Activated naive CD8-positive, alpha-beta T cell treated with anti-CD3 and anti-CD28 coated beads, Interleukin-2, amount 50 U/mL, for 16 hours (primary cell): ENCODE data around the gene PTGDS.
"Not testable (repeated sequence)": the region's sequence is repeated elsewhere in the genome, so short reads cannot be mapped to it uniquely, and the experiment has no call there.

Experiments used
- DNase-seq: peaks from one replicate; pipeline ENCODE4 v3.0.0-alpha.2; 2020; ENCODE audit warnings: low read depth, low spot score

PTGDS gene

DNA sequence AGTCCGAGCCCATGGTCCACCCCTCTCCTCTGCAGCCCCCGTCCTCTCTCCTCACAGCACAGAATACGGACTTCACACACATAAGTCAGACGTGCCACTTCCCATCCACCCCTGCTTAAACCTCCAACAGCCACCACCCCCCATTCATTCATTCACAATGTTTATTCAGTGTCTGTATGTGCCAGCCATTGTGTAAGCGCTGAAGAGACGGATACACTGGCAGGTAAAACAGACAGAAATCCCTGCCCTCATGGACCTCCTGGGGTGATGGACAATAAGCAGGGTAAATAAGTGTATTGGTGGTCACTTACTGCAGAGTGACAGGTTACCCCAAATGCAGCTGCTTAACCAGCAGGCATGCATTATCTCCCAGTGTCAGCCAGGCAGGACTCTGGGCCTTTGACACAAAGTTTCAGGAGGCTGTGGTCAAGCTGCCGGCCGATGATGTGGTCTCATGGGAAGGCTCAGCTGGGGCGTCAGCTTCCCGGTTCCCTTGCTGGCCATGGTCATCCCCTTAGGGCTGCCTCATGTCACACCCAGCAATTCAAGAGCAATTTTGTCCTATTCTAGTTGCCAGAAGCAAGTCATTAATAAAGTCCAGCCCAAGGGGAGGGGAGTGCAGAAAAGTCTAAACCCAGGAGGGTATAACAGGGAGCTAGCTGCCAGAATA is 13.1 kb downstream of the PTGDS start:
- no peak for DNase-seq

DNA sequence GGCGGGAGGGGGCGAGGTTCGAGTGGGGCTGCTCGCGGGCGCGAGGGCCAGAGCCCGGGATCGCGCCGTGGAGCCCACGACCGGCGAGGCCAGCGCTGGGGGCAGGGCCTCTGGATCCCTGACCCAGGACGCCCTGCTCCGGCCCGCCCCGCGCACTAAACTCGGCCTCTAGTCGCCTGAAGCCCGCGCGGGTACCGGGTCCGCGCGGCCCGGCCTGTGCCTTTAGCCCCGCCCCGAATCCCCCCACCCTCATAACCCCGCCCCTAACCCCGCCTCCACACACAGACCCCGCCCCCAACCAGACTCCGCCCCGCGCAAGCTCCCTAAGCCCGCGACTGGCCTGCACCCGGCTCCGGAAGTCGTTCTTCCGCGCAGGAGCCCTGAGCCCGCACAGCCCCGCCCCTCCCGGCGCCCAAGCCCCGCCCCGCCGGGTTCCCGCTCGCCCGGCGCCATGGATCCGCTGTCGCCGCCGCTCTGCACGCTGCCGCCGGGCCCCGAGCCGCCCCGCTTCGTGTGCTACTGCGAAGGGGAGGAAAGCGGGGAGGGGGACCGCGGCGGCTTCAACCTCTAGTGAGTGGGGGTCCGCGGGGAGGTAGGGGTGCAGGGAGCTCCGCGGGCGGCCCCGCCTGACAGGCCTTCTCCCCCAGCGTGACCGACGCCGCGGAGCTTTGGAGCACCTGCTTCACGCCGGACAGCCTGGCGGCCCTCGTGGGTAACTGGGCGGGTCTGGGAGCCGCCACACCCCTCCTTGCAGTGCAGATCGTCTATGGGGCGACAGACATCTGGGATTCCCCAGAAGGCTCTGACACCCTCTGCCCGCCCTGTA is 14.9 kb downstream of the PTGDS start, which contains the start of gene PAXX:
Gene PAXX, plus strand, starts transcription at position 430 of the 826 bp plus-strand sequence. Its CDS starts 22 bp downstream, at position 452.
- peak; percentile 90 for DNase-seq

DNA sequence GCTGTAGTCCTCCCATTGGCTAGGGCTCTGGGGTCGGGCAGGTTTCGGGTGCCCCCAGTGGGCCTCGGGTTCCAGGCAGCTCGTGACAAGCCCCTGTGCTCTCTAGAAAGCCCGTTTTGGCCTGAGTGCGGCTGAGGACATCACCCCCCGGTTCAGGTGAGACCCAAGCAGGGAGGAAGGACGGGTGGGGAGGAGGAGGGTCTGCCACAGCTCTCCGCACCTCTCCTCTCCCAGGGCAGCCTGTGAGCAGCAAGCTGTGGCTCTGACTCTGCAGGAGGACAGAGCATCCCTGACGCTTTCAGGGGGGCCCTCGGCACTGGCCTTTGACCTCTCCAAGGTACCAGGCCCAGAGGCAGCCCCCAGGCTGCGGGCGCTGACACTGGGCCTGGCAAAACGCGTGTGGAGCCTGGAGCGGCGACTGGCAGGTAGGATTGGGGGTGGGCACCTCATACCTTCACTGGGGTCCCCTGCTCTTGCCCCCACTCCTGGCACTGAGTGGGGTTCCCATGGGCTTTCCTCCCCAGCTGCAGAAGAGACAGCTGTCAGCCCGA is 15.6 kb downstream of the PTGDS start:
- no peak for DNase-seq

DNA sequence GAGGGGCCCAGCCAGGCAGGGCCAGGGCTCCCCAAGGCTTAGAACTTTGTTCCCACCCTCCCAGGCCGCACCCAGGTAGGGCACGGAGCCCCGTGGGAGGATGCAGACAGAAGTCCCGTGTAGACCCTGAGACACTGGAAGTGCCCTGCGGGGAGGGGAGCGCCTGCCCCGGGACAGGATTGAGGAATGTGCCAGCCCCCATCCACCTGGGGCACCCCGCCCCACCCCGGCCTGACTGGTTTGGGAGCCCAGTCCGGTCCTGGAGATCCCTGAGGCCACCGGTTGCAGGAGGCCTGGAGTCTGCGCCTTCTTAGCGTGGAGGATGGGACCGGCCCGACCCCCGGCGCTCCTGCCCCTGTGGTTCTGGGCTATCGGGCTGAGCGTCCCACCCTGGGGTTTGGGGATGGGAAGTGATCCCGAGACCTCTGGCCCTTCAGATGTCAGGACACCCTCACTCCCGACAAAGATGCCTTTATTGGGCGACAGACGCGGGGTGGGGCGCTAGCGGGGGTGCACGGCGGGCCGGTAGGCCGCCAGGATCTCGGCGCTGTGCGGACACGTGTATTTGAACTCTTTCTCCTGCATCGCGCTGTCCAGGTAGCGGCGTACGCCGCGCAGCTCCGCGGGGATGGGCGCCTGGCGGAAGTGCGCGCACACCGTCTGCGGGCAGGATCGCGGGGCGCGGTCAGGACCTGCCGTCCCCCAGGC is 17.0 kb downstream of the PTGDS start:
- no peak for DNase-seq

DNA sequence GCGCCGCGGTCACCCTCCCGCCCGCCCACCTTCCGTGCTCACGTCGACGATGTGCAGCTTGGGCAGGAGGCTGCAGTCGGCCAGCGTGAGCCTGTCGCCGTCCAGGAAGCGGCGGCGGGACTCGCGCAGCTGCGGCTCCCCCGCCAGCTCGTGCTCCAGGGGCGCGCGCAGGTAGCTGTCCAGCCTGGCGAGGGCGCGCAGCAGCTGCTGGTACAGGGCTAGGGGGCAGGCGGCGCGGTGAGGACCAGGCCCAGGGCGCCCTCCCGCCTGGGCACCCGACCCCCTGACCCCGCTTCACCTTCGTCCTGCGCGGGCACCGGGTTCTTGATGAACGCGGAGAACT is 17.6 kb downstream of the PTGDS start:
- DNase-seq, result no peak

DNA sequence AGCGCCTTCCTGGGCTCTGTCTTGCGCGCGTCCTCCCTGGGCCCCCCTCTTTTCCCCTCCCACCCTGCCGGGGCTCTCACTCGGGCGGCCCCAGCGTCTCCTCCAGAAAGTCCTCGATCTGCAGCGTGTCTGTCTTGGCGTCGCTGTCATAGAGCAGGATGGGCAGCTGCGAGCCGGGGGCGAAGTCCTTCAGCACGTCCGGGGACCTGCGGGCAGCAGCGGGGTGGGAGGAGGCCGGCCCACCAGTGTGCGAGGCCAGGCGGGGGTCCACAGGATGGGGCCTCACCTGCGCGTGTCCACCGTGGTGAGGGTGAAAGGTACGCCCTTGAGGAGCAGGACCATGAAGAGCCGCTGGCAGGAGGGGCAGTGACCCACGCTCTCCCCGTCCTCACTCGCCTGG is 18.1 kb downstream of the PTGDS start:
- DNase-seq, result no peak

DNA sequence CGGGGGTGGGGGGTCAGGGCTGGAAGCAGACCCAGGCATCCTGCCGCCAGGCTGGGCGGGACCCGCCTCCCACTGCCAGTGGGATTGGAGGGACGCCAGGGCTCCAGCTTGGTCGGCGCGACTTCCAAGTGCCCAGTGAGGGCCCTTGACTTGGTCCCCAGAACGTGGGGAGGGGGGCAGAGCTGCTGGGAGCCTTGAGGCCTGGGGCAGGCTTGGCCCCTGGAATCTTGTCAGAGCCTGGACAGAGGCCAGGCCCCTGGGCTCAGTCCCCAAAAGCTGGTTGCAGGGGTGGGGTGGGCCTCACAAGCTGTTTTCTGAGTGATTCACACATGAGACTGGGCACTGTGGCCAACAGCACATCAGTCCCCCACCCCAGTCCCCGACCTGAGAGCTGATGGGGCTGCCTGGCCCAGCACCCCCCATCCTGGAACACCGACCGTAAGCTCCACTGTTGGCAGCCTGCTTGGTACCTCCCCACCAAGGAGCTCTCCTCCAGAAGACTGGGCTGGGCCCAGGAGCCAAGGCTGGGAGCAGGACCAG is 18.5 kb downstream of the PTGDS start:
- no peak for DNase-seq

DNA sequence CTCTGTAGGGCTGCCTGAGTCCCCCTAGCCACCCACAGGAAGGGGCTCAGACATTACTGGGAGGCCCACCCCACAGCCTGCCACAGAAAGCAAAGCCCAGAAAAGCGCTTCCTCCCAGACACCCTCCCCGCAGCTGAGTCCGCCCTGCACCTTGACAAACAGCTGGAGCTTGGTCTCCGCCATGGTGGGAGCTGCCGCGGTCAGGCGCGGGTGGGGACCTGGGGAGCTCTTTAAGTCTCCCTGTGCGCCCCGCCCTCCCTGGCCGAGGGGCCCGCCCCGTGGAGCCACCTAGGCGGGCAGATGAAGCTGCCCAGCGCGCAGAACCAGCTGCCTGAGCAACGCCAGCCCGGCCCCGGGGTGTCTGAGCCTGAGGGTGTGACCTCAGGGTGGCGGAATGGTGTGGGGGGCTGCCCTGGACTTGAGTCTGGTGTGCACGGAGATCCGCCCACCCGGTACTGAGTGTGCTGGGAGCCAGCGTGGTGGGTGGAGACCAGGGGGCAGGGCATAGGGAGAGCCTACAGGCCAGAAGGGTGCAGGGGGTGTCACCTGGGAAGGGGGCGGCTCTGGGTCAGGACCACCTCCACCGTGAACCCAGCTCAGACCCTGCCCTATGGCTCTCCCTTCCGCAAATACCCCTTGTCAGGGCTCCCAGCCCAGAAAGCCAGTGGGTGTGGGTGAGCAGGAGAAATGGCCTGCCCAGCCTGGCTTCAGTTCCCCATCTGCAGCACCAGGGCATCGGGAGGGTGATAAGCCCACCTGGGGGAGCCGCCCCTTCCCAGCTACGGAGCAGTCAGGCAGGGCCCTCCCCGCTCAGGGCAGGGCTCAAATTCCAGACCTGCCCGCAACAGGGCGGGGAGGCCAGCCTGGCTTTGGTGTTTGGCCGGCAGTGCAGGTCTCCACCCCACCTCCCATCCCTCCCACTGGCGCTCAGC is 19.3 kb downstream of the PTGDS start, which contains the start of gene CLIC3:
Gene CLIC3, minus strand, starts transcription at position 208 of the 932 bp plus-strand sequence. Its CDS starts 25 bp downstream, at position 183.
- DNase-seq, result no peak

DNA sequence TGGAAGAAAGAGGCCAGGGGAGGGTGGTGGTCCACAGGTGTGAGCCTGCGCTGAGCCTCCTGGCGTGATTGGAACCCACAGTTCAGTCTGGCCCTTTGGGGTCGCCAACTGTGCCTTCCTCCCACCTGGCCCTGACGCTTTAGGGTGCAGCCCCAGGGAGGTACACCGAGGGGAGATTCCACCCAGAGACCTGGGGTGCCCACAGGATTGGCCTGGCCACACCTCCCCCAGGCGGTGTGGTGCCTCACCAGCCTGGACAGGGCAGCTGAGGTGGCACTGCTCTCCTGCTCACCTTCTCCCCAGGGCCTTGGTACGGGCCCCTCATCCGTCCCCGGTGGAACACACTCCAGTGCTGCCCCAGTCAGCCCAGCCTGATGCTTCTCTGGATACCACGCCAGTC is 20.1 kb downstream of the PTGDS start:
- no peak for DNase-seq

DNA sequence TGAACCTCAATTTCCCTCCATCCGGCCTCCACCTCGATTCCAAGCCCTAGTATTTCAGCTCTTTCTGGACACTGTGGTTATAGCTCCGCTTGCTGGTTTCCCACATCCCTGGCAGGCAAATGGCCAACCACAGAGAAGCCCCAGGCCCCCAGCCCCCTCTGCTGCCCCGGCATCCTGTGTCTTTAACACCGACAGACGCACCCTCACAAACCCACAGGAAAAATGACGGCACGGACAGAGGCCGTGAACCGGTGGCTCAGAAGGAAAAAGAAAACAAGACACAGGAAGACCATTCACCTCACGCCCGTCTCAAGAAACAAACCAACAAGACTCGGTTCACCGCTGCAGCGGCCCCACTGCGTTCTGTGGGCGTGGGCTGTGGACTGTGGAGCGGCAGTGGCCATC is 20.5 kb downstream of the PTGDS start:
- DNase-seq, result no peak

DNA sequence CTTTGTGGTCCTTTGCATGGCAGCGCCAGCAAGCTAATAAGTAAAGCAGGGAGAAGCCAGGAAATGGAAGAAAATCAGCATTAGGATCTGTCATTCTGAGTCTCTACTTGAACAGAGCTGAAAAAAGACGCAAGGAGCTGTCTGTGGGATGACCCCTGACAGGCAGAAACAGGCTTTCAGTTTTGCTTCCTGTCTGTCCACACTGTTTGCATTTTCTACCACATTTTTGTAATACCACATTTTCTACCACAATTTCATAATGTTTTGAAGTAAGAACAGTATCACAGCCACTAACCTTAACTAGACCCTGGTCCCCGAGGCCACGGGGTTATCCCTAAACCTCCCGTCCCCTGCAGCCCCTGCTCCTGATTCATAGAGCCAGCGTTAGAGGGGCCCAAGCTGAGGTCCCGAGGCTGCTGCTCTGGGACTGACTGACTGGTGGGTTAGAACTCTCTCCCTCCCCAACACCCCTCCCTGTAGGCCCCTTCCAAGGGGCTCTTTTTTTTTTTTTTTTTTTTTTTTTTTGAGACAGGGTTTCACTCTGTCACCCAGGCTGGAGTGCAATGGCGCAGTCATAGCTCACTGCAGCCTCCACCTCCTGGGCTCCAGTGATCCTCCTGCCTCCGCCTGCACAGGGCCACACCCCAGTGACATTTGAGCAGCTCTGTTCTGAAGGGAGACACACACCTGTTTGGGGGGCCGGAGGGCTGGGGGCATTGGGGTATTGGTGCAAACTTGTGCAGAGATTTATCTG is 23.1 kb downstream of the PTGDS start:
- no peak for DNase-seq

DNA sequence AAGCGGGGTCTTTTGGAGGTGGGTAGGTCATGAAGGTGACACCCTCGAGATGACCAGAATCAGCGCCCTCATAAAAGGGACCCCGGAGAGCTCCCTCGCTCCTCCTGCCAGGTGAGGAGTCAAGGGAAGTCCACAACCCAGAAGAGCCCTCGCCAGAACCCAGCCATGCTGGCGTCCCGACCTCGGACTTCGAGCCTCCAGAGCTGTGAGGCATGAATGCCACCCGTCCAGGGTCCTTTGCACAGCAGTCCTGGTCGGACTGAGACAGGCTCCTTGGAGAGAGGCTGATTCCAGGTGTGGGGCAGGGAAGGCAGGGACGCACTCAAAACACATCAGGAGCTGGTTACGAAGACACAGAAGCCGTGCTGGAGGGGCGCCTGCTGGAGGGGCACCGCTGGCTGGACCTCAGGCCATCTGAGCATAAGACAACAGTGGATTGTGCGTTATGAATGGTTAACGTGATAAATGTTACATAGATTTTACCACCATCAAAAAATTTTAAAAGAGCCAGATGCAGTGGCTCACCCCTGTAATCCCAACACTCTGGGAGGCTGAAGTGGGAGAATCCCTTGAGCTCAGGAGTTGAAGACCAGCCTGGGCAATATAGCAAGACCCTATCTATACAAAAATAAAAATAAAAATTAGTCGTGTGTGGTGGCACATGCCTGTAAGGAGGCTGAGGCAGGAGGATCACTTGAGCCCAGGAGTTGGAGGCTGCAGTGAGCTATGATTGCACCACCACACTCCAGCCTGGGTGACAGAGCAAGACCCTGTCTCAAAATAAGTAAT is 24.7 kb downstream of the PTGDS start:
- no peak for DNase-seq

DNA sequence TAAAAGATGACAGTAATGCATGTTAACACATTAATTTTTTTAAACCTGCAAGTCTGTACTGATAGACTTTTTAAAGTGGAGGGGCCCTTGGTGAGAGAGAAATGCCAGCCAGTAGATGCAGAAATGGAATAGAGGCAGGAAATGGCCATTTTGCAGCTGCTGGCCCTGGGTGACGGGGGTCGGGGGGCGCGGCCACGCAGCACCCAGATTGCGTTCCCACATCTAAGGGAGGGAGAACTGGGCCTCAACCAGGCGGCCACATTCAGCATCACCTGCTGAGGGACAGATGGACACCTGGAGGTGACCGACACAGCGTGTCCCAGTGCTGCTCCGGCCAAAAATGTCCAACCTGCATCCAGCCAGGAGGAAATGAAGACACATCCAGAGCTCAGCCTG is 25.3 kb downstream of the PTGDS start:
- DNase-seq, result no peak

DNA sequence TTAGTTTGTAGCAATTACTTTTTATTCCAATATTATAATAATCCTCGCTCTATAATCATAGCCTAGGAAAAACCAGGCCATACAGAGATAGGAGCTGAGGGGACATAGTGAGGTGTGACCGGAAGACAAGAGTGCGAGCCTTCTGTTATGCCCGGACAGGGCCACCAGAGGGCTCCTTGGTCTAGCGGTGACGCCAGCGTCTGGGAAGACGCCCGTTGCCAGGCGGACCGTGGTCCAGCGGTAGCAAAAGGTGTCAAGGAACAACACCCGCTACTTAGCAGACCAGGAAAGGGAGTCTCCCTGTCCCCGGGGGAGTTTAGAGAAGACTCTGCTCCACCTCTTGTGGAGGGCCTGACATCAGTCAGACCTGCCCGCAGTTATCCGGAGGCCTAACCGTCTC is 27.0 kb downstream of the PTGDS start:
- DNase-seq, result not testable (repeated sequence)

DNA sequence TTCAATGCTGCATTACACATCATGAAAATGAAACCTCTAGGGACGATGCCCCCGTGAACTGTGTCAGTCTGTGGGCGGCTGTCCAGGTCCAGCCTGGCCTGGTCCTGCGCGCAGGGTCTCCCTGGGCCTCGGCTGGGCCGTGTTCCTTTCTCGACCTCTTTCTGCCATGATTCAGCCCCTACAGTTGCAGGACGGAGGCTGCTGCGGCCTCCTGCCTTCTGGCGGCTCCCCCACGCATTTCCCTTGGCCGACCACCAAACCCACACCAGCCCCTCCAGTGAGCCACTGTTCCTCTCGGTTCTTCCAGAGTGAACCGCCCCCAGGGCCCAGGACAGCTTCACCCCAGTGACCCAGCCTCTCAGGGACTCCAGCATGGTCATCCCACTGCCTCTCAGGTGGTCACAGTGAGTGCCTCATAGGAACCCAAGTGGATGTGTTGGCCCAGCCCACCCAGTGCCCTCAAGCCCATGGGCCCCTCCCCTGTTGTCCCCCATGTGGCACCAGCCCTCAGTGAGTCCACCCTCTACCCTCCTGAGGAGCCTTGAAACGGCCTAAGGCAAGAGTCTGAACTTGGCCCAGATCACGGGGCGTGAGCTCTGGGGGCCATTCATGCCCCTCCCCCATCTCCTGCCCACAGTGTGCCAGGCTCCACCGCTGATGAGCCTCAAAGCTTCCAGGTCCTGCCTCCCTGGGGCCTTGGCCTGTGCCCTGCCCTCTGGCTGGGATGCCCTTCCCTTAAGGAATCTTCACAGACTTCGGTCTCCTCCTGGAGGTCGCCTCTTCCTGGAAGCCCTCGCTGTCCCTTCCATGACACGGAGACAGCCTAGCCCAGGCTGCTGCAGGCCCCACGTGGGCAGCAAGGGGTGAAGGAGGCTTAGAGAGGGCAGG is 29.1 kb downstream of the PTGDS start:
- DNase-seq, result no peak

DNA sequence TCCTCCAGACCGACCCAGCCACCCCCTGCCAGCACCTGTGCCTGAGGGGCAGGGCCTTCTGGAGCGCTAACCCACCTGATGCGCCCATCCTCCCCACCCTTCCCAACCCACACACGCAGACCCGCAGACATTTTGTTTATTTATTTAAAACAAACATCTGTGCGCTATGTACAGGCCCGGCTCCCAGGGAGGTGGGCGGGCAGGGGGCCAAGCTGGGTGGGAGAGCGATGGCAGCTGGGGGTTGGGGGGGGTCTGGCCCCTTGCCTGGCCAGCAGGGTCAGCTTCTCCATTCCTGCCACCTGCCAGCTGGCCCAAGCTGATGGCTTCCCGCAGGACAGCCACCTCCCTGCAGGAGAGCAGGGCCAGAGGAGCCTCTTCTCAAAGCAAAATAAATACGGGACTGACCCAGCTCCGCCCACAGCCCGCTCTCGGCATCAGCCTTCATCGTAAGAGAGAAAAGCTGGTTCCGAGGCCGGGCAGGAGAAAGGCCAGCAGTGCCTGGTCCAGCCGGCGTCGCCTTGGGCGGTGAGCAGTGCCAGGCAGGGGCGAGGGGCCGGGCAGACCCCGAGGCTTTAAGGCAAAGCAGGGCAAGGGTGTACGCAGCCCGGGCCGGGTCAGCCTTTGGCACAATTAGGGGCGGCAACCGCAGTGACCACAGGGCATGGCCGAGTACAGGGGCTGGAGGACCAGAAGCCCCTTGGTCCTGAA is 30.0 kb downstream of the PTGDS start:
- no peak for DNase-seq

DNA sequence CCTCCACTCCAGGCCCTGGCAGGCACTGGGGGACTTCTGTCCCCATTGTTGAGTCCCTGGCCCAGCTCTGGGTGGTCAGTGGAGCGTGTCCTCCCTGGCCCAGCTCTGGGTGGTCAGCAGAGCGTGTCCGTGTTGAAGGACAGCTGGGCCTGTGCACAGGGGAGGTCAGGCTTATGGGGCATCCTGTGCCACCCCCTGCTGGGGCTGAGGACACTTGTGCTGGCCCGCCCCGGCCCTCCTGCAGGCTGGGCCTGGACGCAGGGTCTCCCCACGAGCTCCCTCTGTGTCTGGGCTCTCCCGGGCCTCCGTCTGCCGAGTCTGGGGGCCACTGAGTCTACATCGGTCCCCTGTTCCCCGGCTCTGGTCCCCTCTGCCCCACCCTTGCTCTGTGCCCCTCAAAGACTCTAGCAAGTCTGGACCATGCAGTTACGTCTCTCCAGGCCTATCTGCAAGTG is 30.5 kb downstream of the PTGDS start:
- DNase-seq, result no peak
